Measurements from ENCODE around the gene GRM3. TPM values are rescaled to one million over a fixed set of nuclear protein-coding genes. Genes with fewer than 3 reads are reported as not detected.
A peak's percentile ranks its signal among the peaks of the same experiment; 100 is the strongest.

The GRM3 gene
- total and polyA plus RNA-seq, 2 of the 13 experiments (the other 11 are each of a cell fraction or from before 2014, with no cell fraction given) = not detected

- no peak for TF ChIP-seq NFE2 (CRISPR knock-in tag; IDR thresholded peaks at IDR 0.05)
- no peak for TF ChIP-seq AGO2 (optimal IDR thresholded peaks at IDR 0.05; ENCODE audit: low read depth, low read length)
- no peak for TF ChIP-seq NR0B2 (CRISPR knock-in tag; IDR thresholded peaks at IDR 0.05)
- TF ChIP-seq ZNF34 (CRISPR knock-in tag; IDR thresholded peaks at IDR 0.05; ENCODE audit: borderline replicate concordance) = no peak
- no peak for TF ChIP-seq ZNF224 (CRISPR knock-in tag; IDR thresholded peaks at IDR 0.05)
- no peak for TF ChIP-seq ZNF678 (CRISPR knock-in tag; IDR thresholded peaks at IDR 0.05)
Observed at GRCh38 chr7:86844608-86845007, 200.9 kb downstream of the GRM3 start (continued).

GRCh38 chr7:86846494-86847190 is 202.9 kb downstream of the GRM3 start:
- no peaks in the 10 kb centered on the region for H3K27me3 ChIP-seq (ENCODE audit: control insufficient read depth in 1 of 2, insufficient read depth in 2 of 2, low read length in 2 of 2)
- FAIRE-seq (peak; percentile 90), DNase-seq (ENCODE audit: low spot score) (peak; percentile 96), ATAC-seq (peak; percentile 99)
- peaks cover 42% of the 10 kb centered on the region for H3K4me1 ChIP-seq (ENCODE audit: insufficient read depth, low read length)
- H3K36me3 ChIP-seq (replicated peaks in 1 of 2; ENCODE audit: control insufficient read depth in 1 of 2, insufficient read depth in 2 of 2, low read length in 2 of 2) = no peaks in the 10 kb centered on the region
- peak overlapping the region; percentile 19 for H3K27ac ChIP-seq (ENCODE audit: extremely low read length, insufficient read depth, low read length)
- no peak overlapping the region for H3K9ac ChIP-seq (ENCODE audit: insufficient read depth, low read depth, low read length)
- WGBS (ENCODE audit: low lambda C conversion rate) = 2% methylated on average over 3 of the region's 3 CpGs
- H3K4me3 ChIP-seq (replicated peaks in 1 of 3; ENCODE audit: insufficient read depth in 1 of 3, low read depth in 2 of 3, low read length in 3 of 3) = no peak overlapping the region
- intact Hi-C loops (cut with micrococcal nuclease; ENCODE audit: unreplicated experiment) (loop anchor here (5.0 kb wide), 1 partner anchor 376 kb away; no protein-coding TSS in a partner anchor), in situ Hi-C loops (cut with HindIII; ENCODE audit: extremely low pct_ligation_motif_present, low pct_unique_long_range_greater_than_20kb) (no loop called here)
- POLR2A ChIA-PET = no interaction called here
- no TSS peak for BruUV-seq (replicated peaks)
- no peak overlapping the region for H2AFZ ChIP-seq (ENCODE audit: low read length)
- H3K4me2 ChIP-seq (ENCODE audit: low read depth, low read length) = peak overlapping the region; percentile 59
- CTCF ChIA-PET (ENCODE audit: low intra/inter-chr PET ratio, low total read pairs) = no interaction called here
- no peaks in the 10 kb centered on the region for H3K79me2 ChIP-seq (ENCODE audit: insufficient read depth, low read length)
- no peaks in the 10 kb centered on the region for H4K20me1 ChIP-seq (ENCODE audit: insufficient read depth, low read length)
- no peaks in the 10 kb centered on the region for H3K9me3 ChIP-seq (ENCODE audit: low read length)
- TF ChIP-seq MIXL1 (CRISPR knock-in tag; IDR thresholded peaks at IDR 0.05) = peak; percentile 92
- peak; percentile 85 for TF ChIP-seq NR2F2 (IDR thresholded peaks at IDR 0.05; ENCODE audit: borderline replicate concordance, low read depth)
- TF ChIP-seq ZNF773 (CRISPR knock-in tag; IDR thresholded peaks at IDR 0.05; ENCODE audit: borderline replicate concordance) = no peak
- TF ChIP-seq YEATS4 (CRISPR knock-in tag; IDR thresholded peaks at IDR 0.05; ENCODE audit: borderline replicate concordance) = no peak
- 0 out of 2 replicates have a peak, but pooled peaks have one; percentile 66 for TF ChIP-seq MBD4 (IDR thresholded peaks at IDR 0.05; ENCODE audit: borderline replicate concordance, low read length)
- TF ChIP-seq RBM39 (IDR thresholded peaks at IDR 0.05; ENCODE audit: low read depth, low read length, poor library complexity, severe bottlenecking) = no peak
- TF ChIP-seq ATF1 (CRISPR knock-in tag; IDR thresholded peaks at IDR 0.05) = 0 out of 2 replicates have a peak, but pooled peaks have one; percentile 27
- 0 out of 2 replicates have a peak, but pooled peaks have one; percentile 35 for TF ChIP-seq ZBTB20 (CRISPR knock-in tag; IDR thresholded peaks at IDR 0.05; ENCODE audit: borderline replicate concordance, low read depth)
- TF ChIP-seq ZNF614 (CRISPR knock-in tag; IDR thresholded peaks at IDR 0.05; ENCODE audit: borderline replicate concordance) = peak; percentile 92; the same call in 1 of the 2 replicates
- TF ChIP-seq ZNF816 (CRISPR knock-in tag; IDR thresholded peaks at IDR 0.05; ENCODE audit: borderline replicate concordance) = peak; percentile 49; the same call in 1 of the 2 replicates
- TF ChIP-seq ARID3A (IDR thresholded peaks at IDR 0.05; ENCODE audit: low read depth, low read length) = peak; percentile 81
- TF ChIP-seq NR2F1 (CRISPR knock-in tag; IDR thresholded peaks at IDR 0.05) = peak; percentile 69 to 87
- peak; percentile 59; the same call in 1 of the 2 replicates for TF ChIP-seq ZNF607 (CRISPR knock-in tag; IDR thresholded peaks at IDR 0.05; ENCODE audit: borderline replicate concordance)
- TF ChIP-seq KAT8 (CRISPR knock-in tag; IDR thresholded peaks at IDR 0.05) = peak; percentile 73; the same call in 1 of the 2 replicates
- TF ChIP-seq ZNF766 (CRISPR knock-in tag; IDR thresholded peaks at IDR 0.05; ENCODE audit: borderline replicate concordance) = peak; percentile 50; the same call in 1 of the 2 replicates

Measured in HepG2 (cell line).